HepG2 (cell line): ENCODE measurements around the gene DDX23. TPM values are rescaled to one million over a fixed set of nuclear protein-coding genes. Genes with fewer than 3 reads are reported as not detected.

ENCODE experiments used
- BHLHE40 ChIP-seq: IDR thresholded peaks from 2 replicates; pipeline ENCODE4 v1.6.1; 2011; ENCODE audit warnings: low read length, improper control_type of control experiment
- HMGA1 ChIP-seq: sonication (generic); formaldehyde crosslinking; conservative IDR thresholded peaks from 2 replicates; pipeline ENCODE4 v1.4.0; 2020; ENCODE audit warnings: missing genetic modification reagents
- MIER2 ChIP-seq: IDR thresholded peaks from 2 replicates; pipeline ENCODE4 v1.6.1; 2016; ENCODE audit warnings: missing biosample characterization, missing genetic modification reagents
- RFX1 ChIP-seq: fragments of 450-650 bp; IDR thresholded peaks from 2 replicates; pipeline ENCODE4 v1.6.1; 2017
- SNRNP70 ChIP-seq: fragments of 200-400 bp; formaldehyde crosslinking; IDR thresholded peaks from 2 replicates; pipeline ENCODE4 v1.6.1; 2017; ENCODE audit warnings: mild to moderate bottlenecking, low read depth, low read length, moderate library complexity
- TFDP1 ChIP-seq: IDR thresholded peaks from 2 replicates; pipeline ENCODE4 v1.6.1; 2016; ENCODE audit warnings: missing compliant biosample characterization, missing genetic modification reagents, borderline replicate concordance
- ZNF407 ChIP-seq: sonication (generic); formaldehyde crosslinking; IDR thresholded peaks from one replicate; pipeline ENCODE4 v1.5.1; 2020; ENCODE audit warnings: mild to moderate bottlenecking, missing genetic modification reagents; ENCODE audit errors: not compliant biosample characterization
- ZNF75D ChIP-seq: sonication (generic); formaldehyde crosslinking; IDR thresholded peaks from 2 replicates; pipeline ENCODE4 v1.8.1; 2023; ENCODE audit warnings: missing genetic modification reagents, mild to moderate bottlenecking, borderline replicate concordance
- polyA plus RNA-seq, 8 experiments: library from polyadenylated mRNA; depleted of rRNA in 3 of 8; stranded (reverse) in 7 of 8; unstranded in 1 of 8; fragments of >200 nt; fragmentation: Illumina TruSeq in 4 of 8; extraction: Trizol in 4 of 8; gene quantifications; 2 replicates each; pipeline versions ENCODE4 v1.2.1 to v1.2.3, GENCODE V29; 2011 to 2016; ENCODE audit warnings: low read depth in 4 of 8, missing spikeins in 1 of 8, mixed read lengths in 1 of 8; ENCODE audit not compliant: insufficient read depth in 1 of 8
- total RNA-seq, 5 experiments: library from RNA; depleted of rRNA; stranded (reverse); fragments of >200 nt; fragmentation: Illumina TruSeq; extraction: Trizol; gene quantifications; 2 replicates each; pipeline ENCODE4 v1.2.3, GENCODE V29; 2016; ENCODE audit warnings: low read depth in 1 of 5
- TF ChIP-seq, protein P1 (sequence below): sonication (generic); formaldehyde crosslinking; IDR thresholded peaks from 2 replicates; pipeline ENCODE4 v1.4.0; 2020; ENCODE audit warnings: mild to moderate bottlenecking, missing genetic modification reagents
- TF ChIP-seq, protein P2 (sequence below): sonication (generic); formaldehyde crosslinking; IDR thresholded peaks from 2 replicates; pipeline ENCODE4 v1.4.0; 2020; ENCODE audit warnings: mild to moderate bottlenecking, missing genetic modification reagents
- TF ChIP-seq, protein P3 (sequence below): sonication (generic); formaldehyde crosslinking; IDR thresholded peaks from 2 replicates; pipeline ENCODE4 v1.4.0; 2020; ENCODE audit warnings: mild to moderate bottlenecking, missing genetic modification reagents

DDX23 gene
- total and polyA plus RNA-seq, 2 of the 13 experiments (the other 11 are each of a cell fraction or from before 2014, with no cell fraction given): 35.7 to 90.0 TPM

DNA sequence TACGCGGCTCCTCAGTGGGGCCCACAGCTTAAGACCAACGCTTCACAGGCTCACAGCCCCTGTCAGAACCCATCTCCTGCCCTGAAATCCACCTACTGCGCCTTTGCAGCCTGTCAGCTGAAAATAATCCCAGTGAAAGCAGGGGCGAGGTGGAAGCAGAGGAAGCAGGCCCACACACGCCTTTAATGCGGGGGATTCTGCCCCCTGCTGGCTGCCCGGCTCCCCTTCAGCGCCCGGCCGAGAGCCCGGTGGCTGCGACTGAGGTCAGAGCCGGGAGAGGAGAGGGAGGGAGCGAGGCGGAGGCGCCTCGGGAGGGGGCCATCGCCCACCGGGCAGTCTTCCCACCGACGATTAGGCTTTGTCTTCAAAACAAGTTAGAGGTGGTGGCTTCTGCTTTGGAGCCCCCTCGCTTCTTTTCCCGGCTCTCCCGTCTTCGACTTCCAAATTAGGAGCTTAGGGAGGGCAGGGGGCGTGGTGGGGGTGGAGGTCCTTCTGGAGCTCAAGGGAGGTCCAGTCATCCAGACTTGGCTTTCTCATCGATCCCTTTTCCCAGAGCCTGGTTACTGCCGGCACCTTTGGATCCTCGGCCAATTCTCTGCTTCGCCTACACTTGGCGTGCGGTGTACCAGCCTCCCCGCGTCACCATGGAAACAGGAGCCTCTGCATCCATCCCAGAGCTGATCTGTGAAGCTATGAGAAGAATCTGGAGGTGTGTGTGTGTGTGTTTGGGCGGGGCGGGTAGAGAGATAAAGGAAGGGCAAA lies 38.9 kb upstream of the DDX23 start (continued):
- no peak for TF ChIP-seq ZNF407 (CRISPR knock-in tag)
- TF ChIP-seq TFDP1 (CRISPR knock-in tag): no peak; the same call in 1 of the 2 replicates
- no peak for TF ChIP-seq BHLHE40
- TF ChIP-seq RFX1: no peak
- TF ChIP-seq, protein P1, sequence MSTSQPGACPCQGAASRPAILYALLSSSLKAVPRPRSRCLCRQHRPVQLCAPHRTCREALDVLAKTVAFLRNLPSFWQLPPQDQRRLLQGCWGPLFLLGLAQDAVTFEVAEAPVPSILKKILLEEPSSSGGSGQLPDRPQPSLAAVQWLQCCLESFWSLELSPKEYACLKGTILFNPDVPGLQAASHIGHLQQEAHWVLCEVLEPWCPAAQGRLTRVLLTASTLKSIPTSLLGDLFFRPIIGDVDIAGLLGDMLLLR: no peak
- TF ChIP-seq, protein P2, sequence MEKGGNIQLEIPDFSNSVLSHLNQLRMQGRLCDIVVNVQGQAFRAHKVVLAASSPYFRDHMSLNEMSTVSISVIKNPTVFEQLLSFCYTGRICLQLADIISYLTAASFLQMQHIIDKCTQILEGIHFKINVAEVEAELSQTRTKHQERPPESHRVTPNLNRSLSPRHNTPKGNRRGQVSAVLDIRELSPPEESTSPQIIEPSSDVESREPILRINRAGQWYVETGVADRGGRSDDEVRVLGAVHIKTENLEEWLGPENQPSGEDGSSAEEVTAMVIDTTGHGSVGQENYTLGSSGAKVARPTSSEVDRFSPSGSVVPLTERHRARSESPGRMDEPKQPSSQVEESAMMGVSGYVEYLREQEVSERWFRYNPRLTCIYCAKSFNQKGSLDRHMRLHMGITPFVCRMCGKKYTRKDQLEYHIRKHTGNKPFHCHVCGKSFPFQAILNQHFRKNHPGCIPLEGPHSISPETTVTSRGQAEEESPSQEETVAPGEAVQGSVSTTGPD (CRISPR knock-in tag): no peak
- TF ChIP-seq MIER2 (CRISPR knock-in tag): no peak
- no peak for TF ChIP-seq SNRNP70
- TF ChIP-seq ZNF75D (CRISPR knock-in tag): no peak
- TF ChIP-seq, protein P3, sequence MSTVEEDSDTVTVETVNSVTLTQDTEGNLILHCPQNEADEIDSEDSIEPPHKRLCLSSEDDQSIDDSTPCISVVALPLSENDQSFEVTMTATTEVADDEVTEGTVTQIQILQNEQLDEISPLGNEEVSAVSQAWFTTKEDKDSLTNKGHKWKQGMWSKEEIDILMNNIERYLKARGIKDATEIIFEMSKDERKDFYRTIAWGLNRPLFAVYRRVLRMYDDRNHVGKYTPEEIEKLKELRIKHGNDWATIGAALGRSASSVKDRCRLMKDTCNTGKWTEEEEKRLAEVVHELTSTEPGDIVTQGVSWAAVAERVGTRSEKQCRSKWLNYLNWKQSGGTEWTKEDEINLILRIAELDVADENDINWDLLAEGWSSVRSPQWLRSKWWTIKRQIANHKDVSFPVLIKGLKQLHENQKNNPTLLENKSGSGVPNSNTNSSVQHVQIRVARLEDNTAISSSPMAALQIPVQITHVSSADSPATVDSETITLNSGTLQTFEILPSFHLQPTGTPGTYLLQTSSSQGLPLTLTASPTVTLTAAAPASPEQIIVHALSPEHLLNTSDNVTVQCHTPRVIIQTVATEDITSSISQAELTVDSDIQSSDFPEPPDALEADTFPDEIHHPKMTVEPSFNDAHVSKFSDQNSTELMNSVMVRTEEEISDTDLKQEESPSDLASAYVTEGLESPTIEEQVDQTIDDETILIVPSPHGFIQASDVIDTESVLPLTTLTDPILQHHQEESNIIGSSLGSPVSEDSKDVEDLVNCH: no peak
- TF ChIP-seq HMGA1 (CRISPR knock-in tag): no peak
